Vagina (tissue), 2 donors: ENCODE data around the gene RBKS.

Experiments used
- CTCF ChIP-seq, 3 experiments: fragments of 450-650 bp in 2 of 3; fragments of 200-600 bp in 1 of 3; sonication (generic) in 1 of 3; IDR thresholded peaks; one replicate each; pipeline ENCODE4 v1.5.1; 2017 to 2019; ENCODE audit warnings: antibody characterized with exemption in 3 of 3, mild to moderate bottlenecking in 2 of 3, moderate library complexity in 2 of 3
- POLR2A ChIP-seq, 2 donors: fragments of 450-650 bp; IDR thresholded peaks; one replicate each; pipeline ENCODE4 v1.6.1; 2017; ENCODE audit warnings: antibody characterized with exemption in 2 of 2, mild to moderate bottlenecking in 2 of 2, moderate library complexity in 2 of 2
- POLR2AphosphoS5 ChIP-seq, 2 donors: sonication (generic); formaldehyde crosslinking; IDR thresholded peaks; one replicate each; pipeline ENCODE4 v1.9.0; 2017; ENCODE audit warnings: antibody characterized with exemption in 2 of 2, mild to moderate bottlenecking in 2 of 2, low read depth in 1 of 2; ENCODE audit not compliant: insufficient read depth in 1 of 2

GRCh38 chr2:27806311-27807059, 83.7 kb downstream of the RBKS start:
- TF ChIP-seq CTCF (IDR thresholded peaks at IDR 0.05) (no peak), POLR2A (IDR thresholded peaks at IDR 0.05) (no peak), POLR2AphosphoS5 (IDR thresholded peaks at IDR 0.05; ENCODE audit: insufficient read depth in 1 of 2, low read depth in 1 of 2) (no peak)
